GM23248 (cell line): ENCODE data around the gene BACE2.

Experiments used
- EZH2 ChIP-seq: fragments of 200-600 bp; sonication (generic); IDR thresholded peaks from 2 replicates; pipeline ENCODE4 v1.6.1; 2018; ENCODE audit warnings: antibody characterized with exemption, mild to moderate bottlenecking; ENCODE audit not compliant: insufficient read depth, poor library complexity, severe bottlenecking
- EZH2phosphoT487 ChIP-seq: fragments of 200-600 bp; sonication (generic); IDR thresholded peaks from 2 replicates; pipeline ENCODE4 v1.6.1; 2018; ENCODE audit warnings: antibody characterized with exemption, moderate library complexity, mild to moderate bottlenecking, low read depth; ENCODE audit not compliant: insufficient read depth

DNA sequence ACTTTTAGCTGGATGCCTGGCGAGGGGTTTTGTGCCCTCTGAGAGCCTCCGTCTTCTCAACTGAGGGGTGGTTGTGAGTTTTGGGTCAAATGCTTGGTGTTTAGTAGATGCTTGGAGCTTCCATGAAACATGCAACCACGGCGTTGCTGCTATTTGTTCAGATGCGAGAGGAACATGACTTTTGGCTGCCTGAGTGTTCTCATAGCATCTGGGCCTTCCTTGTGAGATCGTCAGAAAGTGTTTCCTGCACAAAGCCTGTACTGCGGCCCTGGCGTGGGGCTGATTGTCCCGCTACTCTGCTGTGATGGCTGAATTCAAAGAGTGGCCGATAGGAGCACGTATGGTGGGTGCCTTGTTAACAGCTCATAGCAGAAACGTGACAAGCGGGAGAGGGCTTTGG is 78.8 kb downstream of the BACE2 start:
- TF ChIP-seq EZH2 (no peak), EZH2phosphoT487 (no peak)
